HepG2 (cell line): ENCODE results near the gene RAC3. TPM values are rescaled to one million over a fixed set of nuclear protein-coding genes. Genes with fewer than 3 reads are reported as not detected.
A peak's percentile ranks its signal among the peaks of the same experiment; 100 is the strongest.

Experiments
- CBX2 ChIP-seq, 2 experiments: fragments of 200-600 bp in 1 of 2; sonication (generic); formaldehyde crosslinking in 1 of 2; IDR thresholded peaks; 2 replicates each; pipeline versions ENCODE4 v1.7.0 to v1.8.1; 2018 to 2022; ENCODE audit warnings: low read depth in 2 of 2, low read length in 1 of 2, mild to moderate bottlenecking in 1 of 2, missing genetic modification reagents in 1 of 2
- MXD4 ChIP-seq: IDR thresholded peaks from 2 replicates; pipeline ENCODE4 v1.6.1; 2016; ENCODE audit warnings: mild to moderate bottlenecking, missing biosample characterization, missing genetic modification reagents
- NFE2 ChIP-seq: sonication (generic); formaldehyde crosslinking; IDR thresholded peaks from 2 replicates; pipeline ENCODE4 v1.4.0; 2020; ENCODE audit warnings: missing genetic modification reagents
- NR2F2 ChIP-seq: IDR thresholded peaks from 2 replicates; pipeline ENCODE4 v1.6.1; 2012; ENCODE audit warnings: low read depth, inconsistent platforms, borderline replicate concordance
- ZBTB3 ChIP-seq: sonication (generic); formaldehyde crosslinking; IDR thresholded peaks from 2 replicates; pipeline ENCODE4 v1.4.0; 2020; ENCODE audit warnings: low read depth, mild to moderate bottlenecking, moderate library complexity, missing genetic modification reagents, borderline replicate concordance
- ZBTB7A ChIP-seq: sonication (generic); formaldehyde crosslinking; IDR thresholded peaks from 2 replicates; pipeline ENCODE4 v1.8.0; 2022; ENCODE audit warnings: mild to moderate bottlenecking, missing genetic modification reagents
- ZNF367 ChIP-seq: sonication (generic); formaldehyde crosslinking; IDR thresholded peaks from 2 replicates; pipeline ENCODE4 v1.4.0; 2020; ENCODE audit warnings: missing genetic modification reagents, borderline replicate concordance
- ZNF550 ChIP-seq: sonication (generic); formaldehyde crosslinking; IDR thresholded peaks from 2 replicates; pipeline ENCODE4 v1.4.0; 2020; ENCODE audit warnings: mild to moderate bottlenecking, missing genetic modification reagents, borderline replicate concordance
- polyA plus RNA-seq, 8 experiments: library from polyadenylated mRNA; depleted of rRNA in 3 of 8; stranded (reverse) in 7 of 8; unstranded in 1 of 8; fragments of >200 nt; fragmentation: Illumina TruSeq in 4 of 8; extraction: Trizol in 4 of 8; gene quantifications; 2 replicates each; pipeline versions ENCODE4 v1.2.1 to v1.2.3, GENCODE V29; 2011 to 2016; ENCODE audit warnings: low read depth in 4 of 8, missing spikeins in 1 of 8, mixed read lengths in 1 of 8; ENCODE audit not compliant: insufficient read depth in 1 of 8
- total RNA-seq, 5 experiments: library from RNA; depleted of rRNA; stranded (reverse); fragments of >200 nt; fragmentation: Illumina TruSeq; extraction: Trizol; gene quantifications; 2 replicates each; pipeline ENCODE4 v1.2.3, GENCODE V29; 2016; ENCODE audit warnings: low read depth in 1 of 5
- TF ChIP-seq, protein P1 (sequence below): sonication (generic); formaldehyde crosslinking; IDR thresholded peaks from 2 replicates; pipeline ENCODE4 v1.5.0; 2020; ENCODE audit warnings: mild to moderate bottlenecking, missing genetic modification reagents, borderline replicate concordance
- TF ChIP-seq, protein P2 (sequence below): sonication (generic); formaldehyde crosslinking; IDR thresholded peaks from 2 replicates; pipeline ENCODE4 v1.9.0; 2022; ENCODE audit warnings: missing genetic modification reagents, mild to moderate bottlenecking, borderline replicate concordance
- TF ChIP-seq, protein P3 (sequence below): IDR thresholded peaks from 2 replicates; pipeline ENCODE4 v1.6.1; 2016; ENCODE audit warnings: missing compliant biosample characterization, missing genetic modification reagents, borderline replicate concordance
- TF ChIP-seq, protein P4 (sequence below): IDR thresholded peaks from 2 replicates; pipeline ENCODE4 v1.6.1; 2016; ENCODE audit warnings: low read depth
- TF ChIP-seq, protein P5 (sequence below): sonication (generic); formaldehyde crosslinking; IDR thresholded peaks from 2 replicates; pipeline ENCODE4 v1.8.0; 2022; ENCODE audit warnings: mild to moderate bottlenecking, missing genetic modification reagents, moderate library complexity
- TF ChIP-seq, protein P6 (sequence below): sonication (generic); formaldehyde crosslinking; IDR thresholded peaks from 2 replicates; pipeline ENCODE4 v1.8.0; 2022; ENCODE audit warnings: mild to moderate bottlenecking, missing genetic modification reagents, moderate library complexity

The RAC3 gene
- total and polyA plus RNA-seq, 2 of the 13 experiments (the other 11 are each of a cell fraction or from before 2014, with no cell fraction given), result 10.5 to 21.3 TPM

DNA sequence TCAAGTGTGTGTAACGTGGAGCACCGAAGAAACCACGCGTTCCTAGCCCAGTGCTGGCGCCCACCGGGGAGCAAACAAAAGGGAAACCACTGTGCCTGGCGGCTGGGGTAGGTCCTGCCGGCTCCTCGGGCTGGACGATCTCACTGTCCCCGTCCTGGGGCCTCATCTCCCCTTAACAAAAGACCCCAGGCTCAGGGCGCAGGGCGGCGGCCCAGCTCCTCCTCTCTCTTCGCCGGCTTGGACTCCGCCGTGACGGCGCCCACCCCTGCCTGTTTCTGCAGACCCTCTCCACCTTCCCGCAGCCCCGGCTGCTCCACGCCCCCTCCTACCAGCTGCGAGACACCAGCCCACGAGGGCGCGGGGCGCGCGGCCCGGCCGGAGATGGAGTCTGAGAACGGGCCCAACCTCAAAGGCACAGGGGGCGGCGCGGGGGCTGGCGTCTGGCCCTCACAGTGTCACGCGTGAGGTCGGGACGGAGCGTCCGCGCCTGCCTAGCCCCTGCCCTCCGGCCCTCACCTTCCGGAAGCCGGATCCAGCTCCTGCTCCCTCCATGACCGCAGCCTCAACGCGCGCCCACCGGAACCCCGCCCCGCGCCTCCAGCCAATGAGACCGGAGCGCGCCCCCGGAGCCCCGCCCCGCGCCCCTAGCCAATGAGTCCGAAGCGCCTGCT is 9.0 kb upstream of the RAC3 start, which contains the start of gene CENPX (continued):
- TF ChIP-seq, protein P1, sequence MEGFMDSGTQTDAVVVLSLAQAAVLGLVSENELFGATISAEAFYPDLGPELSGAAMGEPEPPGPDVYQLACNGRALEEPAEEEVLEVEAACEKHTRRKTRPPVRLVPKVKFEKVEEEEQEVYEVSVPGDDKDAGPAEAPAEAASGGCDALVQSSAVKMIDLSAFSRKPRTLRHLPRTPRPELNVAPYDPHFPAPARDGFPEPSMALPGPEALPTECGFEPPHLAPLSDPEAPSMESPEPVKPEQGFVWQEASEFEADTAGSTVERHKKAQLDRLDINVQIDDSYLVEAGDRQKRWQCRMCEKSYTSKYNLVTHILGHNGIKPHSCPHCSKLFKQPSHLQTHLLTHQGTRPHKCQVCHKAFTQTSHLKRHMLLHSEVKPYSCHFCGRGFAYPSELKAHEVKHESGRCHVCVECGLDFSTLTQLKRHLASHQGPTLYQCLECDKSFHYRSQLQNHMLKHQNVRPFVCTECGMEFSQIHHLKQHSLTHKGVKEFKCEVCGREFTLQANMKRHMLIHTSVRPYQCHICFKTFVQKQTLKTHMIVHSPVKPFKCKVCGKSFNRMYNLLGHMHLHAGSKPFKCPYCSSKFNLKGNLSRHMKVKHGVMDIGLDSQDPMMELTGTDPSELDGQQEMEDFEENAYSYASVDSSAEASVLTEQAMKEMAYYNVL (CRISPR knock-in tag), result peak; percentile 78; the same call in 1 of the 2 replicates
- TF ChIP-seq NR2F2 (peak; percentile 17; the same call in 1 of the 2 replicates), ZBTB3 (CRISPR knock-in tag) (0 out of 2 replicates have a peak, but pooled peaks have one; percentile 56), CBX2 (IDR thresholded peaks at IDR 0.05; ENCODE audit: low read depth, low read length) (no peak), CBX2 (CRISPR knock-in tag; IDR thresholded peaks at IDR 0.05; ENCODE audit: low read depth) (peak; percentile 44; the same call in 1 of the 2 replicates), ZNF367 (CRISPR knock-in tag) (no peak), NFE2 (no peak), ZNF550 (CRISPR knock-in tag) (peak; percentile 85; the same call in 1 of the 2 replicates), ZBTB7A (peak; percentile 59), MXD4 (CRISPR knock-in tag) (peak; percentile 81; the same call in 1 of the 2 replicates)
- TF ChIP-seq, protein P2, sequence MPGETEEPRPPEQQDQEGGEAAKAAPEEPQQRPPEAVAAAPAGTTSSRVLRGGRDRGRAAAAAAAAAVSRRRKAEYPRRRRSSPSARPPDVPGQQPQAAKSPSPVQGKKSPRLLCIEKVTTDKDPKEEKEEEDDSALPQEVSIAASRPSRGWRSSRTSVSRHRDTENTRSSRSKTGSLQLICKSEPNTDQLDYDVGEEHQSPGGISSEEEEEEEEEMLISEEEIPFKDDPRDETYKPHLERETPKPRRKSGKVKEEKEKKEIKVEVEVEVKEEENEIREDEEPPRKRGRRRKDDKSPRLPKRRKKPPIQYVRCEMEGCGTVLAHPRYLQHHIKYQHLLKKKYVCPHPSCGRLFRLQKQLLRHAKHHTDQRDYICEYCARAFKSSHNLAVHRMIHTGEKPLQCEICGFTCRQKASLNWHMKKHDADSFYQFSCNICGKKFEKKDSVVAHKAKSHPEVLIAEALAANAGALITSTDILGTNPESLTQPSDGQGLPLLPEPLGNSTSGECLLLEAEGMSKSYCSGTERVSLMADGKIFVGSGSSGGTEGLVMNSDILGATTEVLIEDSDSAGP, result no peak; the same call in 1 of the 2 replicates
- TF ChIP-seq, protein P3, sequence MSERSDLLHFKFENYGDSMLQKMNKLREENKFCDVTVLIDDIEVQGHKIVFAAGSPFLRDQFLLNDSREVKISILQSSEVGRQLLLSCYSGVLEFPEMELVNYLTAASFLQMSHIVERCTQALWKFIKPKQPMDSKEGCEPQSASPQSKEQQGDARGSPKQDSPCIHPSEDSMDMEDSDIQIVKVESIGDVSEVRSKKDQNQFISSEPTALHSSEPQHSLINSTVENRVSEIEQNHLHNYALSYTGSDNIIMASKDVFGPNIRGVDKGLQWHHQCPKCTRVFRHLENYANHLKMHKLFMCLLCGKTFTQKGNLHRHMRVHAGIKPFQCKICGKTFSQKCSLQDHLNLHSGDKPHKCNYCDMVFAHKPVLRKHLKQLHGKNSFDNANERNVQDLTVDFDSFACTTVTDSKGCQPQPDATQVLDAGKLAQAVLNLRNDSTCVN (CRISPR knock-in tag), result peak; percentile 57; the same call in 1 of the 2 replicates
- TF ChIP-seq, protein P4, sequence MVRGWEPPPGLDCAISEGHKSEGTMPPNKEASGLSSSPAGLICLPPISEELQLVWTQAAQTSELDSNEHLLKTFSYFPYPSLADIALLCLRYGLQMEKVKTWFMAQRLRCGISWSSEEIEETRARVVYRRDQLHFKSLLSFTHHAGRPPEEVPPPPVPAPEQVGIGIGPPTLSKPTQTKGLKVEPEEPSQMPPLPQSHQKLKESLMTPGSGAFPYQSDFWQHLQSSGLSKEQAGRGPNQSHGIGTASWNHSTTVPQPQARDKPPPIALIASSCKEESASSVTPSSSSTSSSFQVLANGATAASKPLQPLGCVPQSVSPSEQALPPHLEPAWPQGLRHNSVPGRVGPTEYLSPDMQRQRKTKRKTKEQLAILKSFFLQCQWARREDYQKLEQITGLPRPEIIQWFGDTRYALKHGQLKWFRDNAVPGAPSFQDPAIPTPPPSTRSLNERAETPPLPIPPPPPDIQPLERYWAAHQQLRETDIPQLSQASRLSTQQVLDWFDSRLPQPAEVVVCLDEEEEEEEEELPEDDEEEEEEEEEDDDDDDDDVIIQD, result no peak
- TF ChIP-seq, protein P5, sequence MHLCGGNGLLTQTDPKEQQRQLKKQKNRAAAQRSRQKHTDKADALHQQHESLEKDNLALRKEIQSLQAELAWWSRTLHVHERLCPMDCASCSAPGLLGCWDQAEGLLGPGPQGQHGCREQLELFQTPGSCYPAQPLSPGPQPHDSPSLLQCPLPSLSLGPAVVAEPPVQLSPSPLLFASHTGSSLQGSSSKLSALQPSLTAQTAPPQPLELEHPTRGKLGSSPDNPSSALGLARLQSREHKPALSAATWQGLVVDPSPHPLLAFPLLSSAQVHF (CRISPR knock-in tag), result peak; percentile 68; the same call in 1 of the 2 replicates
- TF ChIP-seq, protein P6, sequence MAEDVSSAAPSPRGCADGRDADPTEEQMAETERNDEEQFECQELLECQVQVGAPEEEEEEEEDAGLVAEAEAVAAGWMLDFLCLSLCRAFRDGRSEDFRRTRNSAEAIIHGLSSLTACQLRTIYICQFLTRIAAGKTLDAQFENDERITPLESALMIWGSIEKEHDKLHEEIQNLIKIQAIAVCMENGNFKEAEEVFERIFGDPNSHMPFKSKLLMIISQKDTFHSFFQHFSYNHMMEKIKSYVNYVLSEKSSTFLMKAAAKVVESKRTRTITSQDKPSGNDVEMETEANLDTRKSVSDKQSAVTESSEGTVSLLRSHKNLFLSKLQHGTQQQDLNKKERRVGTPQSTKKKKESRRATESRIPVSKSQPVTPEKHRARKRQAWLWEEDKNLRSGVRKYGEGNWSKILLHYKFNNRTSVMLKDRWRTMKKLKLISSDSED (CRISPR knock-in tag), result 0 out of 2 replicates have a peak, but pooled peaks have one; percentile 18
